HG03196 (cell line): ENCODE data around the gene FRK.
"Not testable (repeated sequence)": the region's sequence is repeated elsewhere in the genome, so short reads cannot be mapped to it uniquely, and the experiment has no call there.

Source experiments
- ATAC-seq: cut with Tn5 transposase; IDR thresholded peaks from one replicate; pipeline ENCODE4 v1.9.1; 2021; ENCODE audit not compliant: unreplicated experiment

FRK gene

DNA sequence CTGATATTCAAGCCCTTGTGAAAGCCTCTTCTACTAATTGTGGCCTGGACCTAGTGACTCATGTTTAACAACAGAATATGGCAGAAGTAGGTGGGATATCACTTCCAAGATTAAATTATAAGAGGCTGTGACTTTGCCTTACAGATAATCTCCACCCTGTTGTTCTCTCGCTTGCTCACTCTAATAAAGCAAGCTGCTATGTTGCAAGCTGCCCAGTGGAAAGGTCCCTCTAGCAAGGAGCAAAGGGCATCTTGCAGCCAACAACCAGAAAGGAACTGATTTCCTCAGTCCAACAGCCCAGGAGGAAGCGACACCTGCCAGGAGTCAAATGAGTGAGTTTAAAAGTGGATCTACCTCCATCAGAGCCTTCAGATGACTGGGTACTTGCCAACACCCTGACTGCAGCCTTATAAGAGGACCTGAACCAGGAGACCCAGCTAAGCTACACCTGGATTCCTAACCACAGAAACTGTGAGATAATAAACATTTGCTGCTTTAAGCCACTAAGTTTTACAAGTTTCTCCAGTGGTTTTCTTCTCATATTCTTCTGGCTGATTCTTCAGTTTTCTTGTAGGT is 112.6 kb downstream of the FRK start:
- ATAC-seq, result no peak

DNA sequence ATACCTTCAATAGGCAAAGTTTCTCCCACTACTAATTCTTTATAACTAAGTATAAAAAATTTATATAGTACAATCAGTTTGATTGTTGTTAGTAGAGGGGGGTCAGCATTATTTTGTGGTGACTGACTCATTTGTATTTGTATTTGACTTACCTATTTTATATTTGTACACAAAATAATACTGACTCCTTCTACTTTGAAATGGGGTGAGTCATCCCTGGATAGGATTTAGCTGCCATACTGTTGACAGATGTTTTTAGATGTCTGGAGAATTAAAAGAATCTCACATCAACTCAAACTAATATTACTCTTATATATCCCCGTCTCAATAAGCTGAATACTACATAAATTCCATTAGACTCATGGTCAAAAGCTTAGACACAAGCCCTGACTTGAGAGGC is 114.9 kb downstream of the FRK start:
- ATAC-seq, result no peak

- no peak for ATAC-seq
Observed at GRCh38 chr6:115945306-115945705, 115.4 kb downstream of the FRK start.

DNA sequence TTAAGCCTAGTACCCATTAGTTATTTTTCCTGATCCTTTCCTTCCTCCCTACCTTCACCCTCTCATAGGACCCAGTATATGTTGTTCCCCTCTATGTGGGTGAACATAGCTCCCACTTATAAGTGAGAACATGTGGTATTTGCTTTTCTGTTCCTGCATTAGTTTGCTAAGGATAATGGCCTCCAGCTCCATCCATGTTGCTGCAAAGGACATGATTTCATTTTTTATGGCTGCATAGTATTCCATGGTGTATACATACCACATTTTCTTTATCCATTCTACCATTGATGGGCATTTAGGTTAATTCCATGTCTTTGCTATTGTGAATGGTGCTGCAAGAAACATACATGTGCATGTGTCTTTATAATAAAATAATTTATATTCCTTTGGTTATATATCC is 115.9 kb downstream of the FRK start:
- ATAC-seq, result not testable (repeated sequence)

- not testable (repeated sequence) for ATAC-seq
Observed at GRCh38 chr6:115937502-115937901, 123.2 kb downstream of the FRK start.

DNA sequence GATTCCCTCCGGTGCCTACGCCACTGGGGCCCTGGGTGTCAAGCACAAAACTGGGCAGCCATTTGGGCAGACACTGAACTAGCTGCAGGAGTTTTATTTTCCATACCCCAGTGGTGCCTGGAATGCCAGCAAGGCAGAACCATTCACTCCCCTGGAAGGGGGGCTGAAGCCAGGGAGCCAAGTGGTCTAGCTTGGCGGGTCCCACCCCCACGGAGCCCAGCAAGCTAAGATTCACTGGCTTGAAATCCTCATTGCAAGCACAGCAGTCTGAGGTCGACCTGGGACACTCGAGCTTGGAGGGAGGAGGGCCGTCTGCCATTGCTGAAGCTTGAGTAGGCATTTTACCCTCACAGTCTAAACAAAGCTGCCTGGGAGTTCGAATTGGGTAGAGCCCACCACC is 125.3 kb downstream of the FRK start:
- ATAC-seq, result no peak

DNA sequence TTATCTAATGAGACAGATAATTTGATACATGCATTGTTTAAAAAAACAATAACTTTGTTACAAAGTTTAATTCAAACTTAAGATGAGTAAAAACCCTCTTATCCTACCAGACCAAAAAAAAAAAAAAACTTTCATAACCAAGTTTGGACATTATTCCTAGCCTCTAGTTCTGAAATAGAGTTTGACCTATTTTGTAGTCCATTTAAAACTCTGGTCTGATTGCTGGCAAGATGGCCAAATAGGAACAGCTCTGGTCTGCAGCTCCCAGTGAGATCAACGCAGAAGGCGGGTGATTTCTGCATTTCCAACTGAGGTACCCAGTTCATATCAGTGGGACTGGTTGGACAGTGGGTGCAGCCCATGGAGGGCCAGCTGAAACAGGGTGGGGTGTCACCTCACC is 125.9 kb downstream of the FRK start:
- ATAC-seq, result no peak

DNA sequence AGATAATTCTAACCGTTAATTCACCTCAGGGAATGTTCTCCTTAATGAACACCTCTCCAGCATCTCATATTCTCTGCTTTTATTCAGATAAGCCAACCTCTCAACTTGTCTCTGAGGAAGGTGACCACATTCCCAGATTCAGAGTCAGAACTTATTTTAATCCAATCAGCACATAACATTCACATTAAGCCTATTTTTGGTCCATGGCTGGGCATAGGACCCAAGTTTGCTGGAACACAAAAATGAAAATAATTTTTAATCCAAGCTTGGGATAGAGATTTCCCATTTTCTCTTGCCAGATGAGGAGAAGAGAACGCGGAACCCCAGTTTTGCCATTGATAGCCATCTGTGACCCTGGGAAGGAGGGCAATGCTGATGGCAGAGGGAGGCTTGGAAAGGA is 126.5 kb downstream of the FRK start:
- ATAC-seq, result no peak

DNA sequence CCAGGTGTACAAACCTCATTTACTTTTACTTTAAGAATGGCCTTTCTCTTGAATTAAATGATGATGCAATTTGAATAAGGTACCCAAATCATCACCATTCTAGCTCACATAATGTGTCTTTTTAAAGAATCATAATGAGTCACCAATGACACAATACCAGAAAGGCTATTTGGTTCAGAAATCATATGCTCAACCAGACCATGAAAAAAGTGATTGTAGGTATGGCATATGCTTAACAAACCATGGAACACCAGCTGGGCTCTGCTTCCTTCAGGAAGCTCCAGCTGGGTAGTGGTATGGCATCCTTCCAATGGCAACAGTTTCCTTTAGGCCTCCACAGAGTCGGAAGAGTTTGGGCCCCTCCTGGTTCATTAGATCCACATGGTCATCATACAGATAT is 128.2 kb downstream of the FRK start:
- ATAC-seq, result no peak

DNA sequence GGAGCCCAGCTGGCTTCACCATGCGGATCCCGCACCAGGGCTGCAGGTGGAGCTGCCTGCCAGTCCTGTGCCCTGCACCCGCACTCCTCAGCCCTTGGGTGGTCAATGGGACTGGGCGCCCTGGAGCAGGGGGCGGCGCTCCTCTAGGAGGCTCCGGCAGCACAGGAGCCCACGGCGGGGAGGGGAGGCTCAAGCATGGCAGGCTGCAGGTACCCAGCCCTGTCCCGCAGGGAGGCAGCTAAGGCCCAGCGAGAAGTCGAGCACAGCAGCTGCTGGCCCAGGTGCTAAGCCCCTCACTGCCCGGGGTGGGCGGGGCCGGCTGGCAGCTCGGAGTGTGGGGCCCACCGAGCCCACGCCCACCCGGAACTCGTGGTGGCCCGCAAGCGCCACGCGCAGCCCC is 132.7 kb downstream of the FRK start:
- not testable (repeated sequence) for ATAC-seq

DNA sequence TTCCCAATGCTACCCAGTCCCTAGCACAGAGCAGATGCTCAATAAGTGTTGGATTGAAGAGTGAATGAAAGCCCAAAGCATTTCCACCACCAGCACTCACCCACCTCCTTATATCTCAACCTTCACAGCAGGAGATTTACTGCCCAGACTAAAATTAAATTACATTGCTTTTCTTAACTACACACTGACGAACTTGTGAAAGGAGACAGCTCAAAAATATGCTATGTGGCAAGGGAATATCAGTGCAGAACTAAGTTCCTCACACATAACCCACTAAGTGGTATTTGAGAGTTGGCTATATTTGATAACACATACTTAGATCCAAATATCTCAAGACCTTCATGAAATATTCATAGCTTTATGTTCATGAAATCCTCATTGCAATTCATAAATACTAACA is 137.7 kb downstream of the FRK start:
- no peak for ATAC-seq

DNA sequence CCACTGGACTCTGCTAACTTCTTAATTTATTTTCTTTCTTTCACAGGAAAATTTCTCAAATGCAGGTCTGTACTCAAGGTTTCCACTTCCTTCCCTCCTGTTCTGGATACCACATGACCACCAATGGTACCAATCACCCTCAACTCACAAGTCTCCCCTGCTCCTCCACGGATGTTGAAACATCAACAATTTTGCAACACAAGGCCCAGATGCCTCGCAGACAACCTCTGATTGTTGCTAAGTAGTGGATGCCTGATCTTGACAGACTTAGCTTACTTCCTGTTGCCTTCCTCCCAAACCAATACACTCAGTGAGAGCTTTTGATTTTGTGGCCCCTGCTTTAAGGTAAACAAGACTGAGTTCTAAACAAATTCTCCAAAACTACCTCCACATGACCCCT is 146.6 kb downstream of the FRK start:
- no peak for ATAC-seq

DNA sequence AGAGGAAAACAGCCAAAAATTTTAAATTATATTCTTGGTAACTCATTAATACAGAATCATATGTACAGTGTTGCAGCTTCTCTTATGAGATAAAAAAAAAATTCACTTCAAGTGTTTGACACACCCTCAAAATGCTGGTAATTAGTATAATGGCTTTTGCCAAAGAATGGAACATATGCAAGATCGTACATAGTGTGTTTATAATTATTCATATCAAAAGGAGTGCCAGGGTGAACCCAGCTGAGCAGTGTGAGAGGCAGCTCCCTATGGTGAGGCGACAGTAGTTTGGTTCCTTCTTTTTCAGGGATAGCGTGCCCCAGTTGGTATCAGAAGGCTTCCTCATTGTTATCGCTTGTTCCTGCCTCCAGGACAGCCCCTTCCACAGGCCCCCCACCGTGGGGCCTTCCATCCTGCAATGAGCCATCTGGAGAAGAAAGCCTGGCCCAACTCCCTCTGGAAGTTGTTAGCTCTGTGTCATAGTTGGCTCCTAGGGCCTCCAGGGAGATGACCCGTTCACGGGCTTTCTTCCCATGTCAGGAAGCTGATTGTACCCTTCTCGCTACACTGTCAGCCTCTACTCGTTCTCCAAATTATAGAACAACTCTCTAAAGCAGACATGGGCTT is 150.7 kb downstream of the FRK start:
- no peak for ATAC-seq

DNA sequence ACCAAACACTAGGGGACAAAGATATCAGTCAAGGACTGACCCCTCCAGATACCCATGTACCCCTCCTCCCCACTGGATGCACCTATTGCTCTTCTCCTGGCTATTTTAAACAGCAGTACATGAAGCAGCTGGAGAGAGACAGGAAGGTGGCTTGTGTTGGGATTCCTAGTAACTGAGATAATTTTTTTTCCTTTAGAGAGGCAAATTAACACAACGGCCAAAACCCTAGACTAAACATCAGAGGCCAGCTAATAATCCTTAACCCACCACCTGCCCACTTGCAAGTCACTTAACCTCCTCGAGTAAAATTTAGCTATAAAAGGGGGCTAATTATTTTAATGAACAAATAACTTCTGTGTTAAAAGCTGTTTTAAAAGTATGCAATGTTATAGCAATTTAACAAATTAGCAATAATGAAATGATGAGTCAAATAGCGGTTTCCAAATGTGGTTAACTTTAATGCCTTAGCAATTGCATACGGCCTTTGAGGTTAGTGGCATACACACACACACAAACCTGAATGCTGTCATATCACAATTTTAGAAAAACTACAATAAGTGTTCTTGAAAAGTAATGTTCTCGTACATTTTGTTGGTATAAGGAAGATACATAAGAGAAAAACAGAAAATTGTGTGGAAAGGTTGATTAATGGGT is 151.7 kb downstream of the FRK start:
- ATAC-seq, result no peak

- ATAC-seq, result no peak
Observed at GRCh38 chr6:115905471-115905870, 155.2 kb downstream of the FRK start.

- ATAC-seq, result no peak
Observed at GRCh38 chr6:115902436-115902835, 158.3 kb downstream of the FRK start.

- ATAC-seq, result no peak
Observed at GRCh38 chr6:115901896-115902295, 158.8 kb downstream of the FRK start.

GRCh38 chr6:115899730-115900282 is 160.9 kb downstream of the FRK start:
- no peak for ATAC-seq

DNA sequence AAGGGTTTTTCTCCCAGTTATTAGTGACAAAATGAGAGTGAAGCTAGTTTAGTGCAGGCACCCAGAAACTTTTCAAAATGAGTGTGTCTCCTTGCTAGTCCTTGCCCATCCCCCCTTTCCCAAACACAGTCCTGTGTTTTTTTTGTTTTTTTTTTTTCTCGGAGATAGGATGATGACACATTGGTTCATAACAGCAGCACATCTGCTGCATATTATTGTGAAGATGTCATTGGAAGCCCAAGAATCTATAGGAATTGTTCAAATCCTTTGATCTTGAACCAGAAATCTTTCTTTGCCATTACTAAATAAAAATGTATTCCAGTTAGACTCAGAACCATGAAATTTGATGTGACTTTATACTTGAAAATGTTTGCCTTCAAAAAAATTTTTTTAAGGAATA is 162.4 kb downstream of the FRK start:
- no peak for ATAC-seq

DNA sequence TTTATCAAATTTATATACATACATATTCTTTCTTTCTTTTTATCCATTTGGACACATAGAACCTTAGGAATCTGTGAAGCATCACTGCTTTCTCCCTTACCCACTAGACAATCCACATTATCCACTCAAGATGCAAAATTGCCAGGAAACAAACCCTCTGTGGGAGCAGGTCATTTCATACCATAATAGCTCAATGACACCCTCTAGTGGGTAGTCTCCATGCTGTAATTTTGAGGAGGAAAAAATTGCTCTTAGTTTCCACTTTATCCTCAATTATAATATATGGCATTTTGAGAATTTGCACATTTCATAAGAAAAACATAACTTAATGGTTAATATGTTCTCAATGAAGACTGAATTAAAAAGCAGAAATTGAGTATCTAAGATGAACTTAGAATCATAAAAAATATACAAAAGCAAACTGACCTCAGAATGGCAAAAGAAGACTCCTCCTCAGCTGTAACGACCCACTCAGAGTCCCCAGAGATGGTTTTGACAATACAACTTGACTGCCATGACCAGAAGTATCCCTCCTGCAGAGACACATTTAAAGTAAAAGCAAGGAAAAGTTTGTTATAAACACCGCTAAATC is 164.1 kb downstream of the FRK start:
- peak; percentile 36 for ATAC-seq

DNA sequence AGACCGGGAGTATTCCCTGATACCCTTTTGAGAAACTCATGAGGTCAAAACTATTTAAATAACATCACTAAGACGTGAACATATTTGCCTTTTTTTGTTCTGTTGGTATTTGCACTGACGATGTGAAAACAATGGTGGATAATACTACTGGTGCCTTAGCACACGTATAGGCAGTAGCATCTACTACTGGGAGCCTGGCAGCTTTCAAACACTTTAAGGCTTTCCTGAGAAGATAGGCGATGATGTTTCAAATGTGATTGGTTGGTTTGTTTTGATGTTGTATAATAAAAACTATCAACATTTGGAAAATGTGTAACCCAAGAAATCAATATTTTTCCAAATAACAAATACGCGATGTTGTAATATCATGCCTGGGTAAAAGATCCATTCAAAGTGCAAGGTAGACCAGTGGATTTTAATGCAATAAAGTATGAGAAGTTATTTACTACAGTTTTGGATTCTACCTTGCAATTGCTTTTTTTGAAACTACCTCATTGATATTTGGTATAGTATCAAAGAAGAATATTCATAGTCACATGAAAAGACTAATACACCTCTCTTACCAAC is 166.2 kb downstream of the FRK start:
- no peak for ATAC-seq

DNA sequence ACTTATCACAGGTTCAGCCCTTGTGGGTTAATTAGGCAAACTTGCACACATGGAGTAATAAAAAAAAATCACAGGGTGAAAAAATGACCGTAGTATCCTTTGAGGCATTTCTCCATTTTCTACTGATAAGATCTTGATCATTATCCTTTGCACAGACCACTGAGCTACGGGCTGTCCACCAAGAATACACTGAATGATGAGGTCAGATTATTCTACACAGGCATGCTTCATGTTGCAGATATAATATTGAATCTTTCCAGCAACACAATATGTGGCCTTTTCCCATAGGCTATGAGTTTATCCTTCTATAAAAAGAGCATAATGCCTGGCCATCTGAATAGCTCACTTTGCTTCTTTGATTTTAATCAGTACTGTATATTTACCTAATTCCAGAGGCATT is 168.9 kb downstream of the FRK start:
- no peak for ATAC-seq
